GM18517 (cell line): ENCODE data around the gene EXOSC10.
"Not testable (repeated sequence)": the region's sequence is repeated elsewhere in the genome, so short reads cannot be mapped to it uniquely, and the experiment has no call there.

ENCODE experiments used
- ATAC-seq: cut with Tn5 transposase; IDR thresholded peaks from one replicate; pipeline ENCODE4 v1.9.1; 2021; ENCODE audit warnings: mild to moderate bottlenecking, moderate library complexity; ENCODE audit not compliant: unreplicated experiment

The EXOSC10 gene

GRCh38 chr1:11019971-11020370, 79.7 kb downstream of the EXOSC10 start:
- ATAC-seq, result no peak

GRCh38 chr1:11019358-11019757, 80.3 kb downstream of the EXOSC10 start:
- ATAC-seq, result not testable (repeated sequence)
